Tibial nerve (tissue), 4 donors: ENCODE measurements around the gene CASQ2.

Experiments
- CTCF ChIP-seq, 5 experiments: fragments of 200-600 bp in 3 of 5; fragments of 450-650 bp in 2 of 5; sonication (generic) in 3 of 5; IDR thresholded peaks; one replicate each; pipeline ENCODE4 v1.5.1; 2016 to 2019; ENCODE audit warnings: antibody characterized with exemption in 5 of 5, mild to moderate bottlenecking in 3 of 5, moderate library complexity in 2 of 5
- EP300 ChIP-seq, 2 donors: sonication (generic); formaldehyde crosslinking; IDR thresholded peaks; one replicate each; pipeline ENCODE4 v1.6.1; 2017; ENCODE audit warnings: antibody characterized with exemption in 2 of 2, mild to moderate bottlenecking in 1 of 2
- POLR2A ChIP-seq, 2 donors: fragments of 450-650 bp; IDR thresholded peaks; one replicate each; pipeline ENCODE4 v1.6.1; 2017; ENCODE audit warnings: antibody characterized with exemption in 2 of 2, mild to moderate bottlenecking in 2 of 2, moderate library complexity in 2 of 2

GRCh38 chr1:115682792-115683191 is 85.7 kb downstream of the CASQ2 start:
- no peak for TF ChIP-seq CTCF (IDR thresholded peaks at IDR 0.05)
- TF ChIP-seq POLR2A (IDR thresholded peaks at IDR 0.05): no peak
- TF ChIP-seq EP300 (IDR thresholded peaks at IDR 0.05): no peak
